GM12878 (cell line): ENCODE results near the gene CD27. TPM values are rescaled to one million over a fixed set of nuclear protein-coding genes. Genes with fewer than 3 reads are reported as not detected.

Experiments
- ATAC-seq: fragments of 200-7000 bp; cut with Tn5 transposase; 3 replicates; pipeline ENCODE4 v1.9.1; 2020; ENCODE audit warnings: mild to moderate bottlenecking, moderate library complexity
- BruUV-seq: library from RNA; stranded (reverse); fragments of 400-500 nt; replicated peaks from 2 replicates; lab custom pipeline; 2021; lab: Mats Ljungman, UMichigan
- CTCF ChIA-PET: fragments of 300-600 bp; sonication (Branson Sonifier 250); formaldehyde crosslinking; extraction: SDS; loops from one replicate; lab custom pipeline; 2021; ENCODE audit warnings: inconsistent platforms; lab: Yijun Ruan, JAX
- POLR2A ChIA-PET: fragments of 350-600 bp; formaldehyde crosslinking; extraction: SDS; loops from one replicate; lab custom pipeline; 2021; ENCODE audit warnings: inconsistent platforms; lab: Charles Lee
- RAD21 ChIA-PET: fragments of 300-600 bp; sonication (Branson Sonifier 250); formaldehyde crosslinking; loops from one replicate; lab custom pipeline; 2023; ENCODE audit warnings: antibody characterized with exemption; ENCODE audit not compliant: unreplicated experiment; lab: Charles Lee
- SMC1A ChIA-PET: fragments of 300-600 bp; sonication (Branson Sonifier 250); formaldehyde crosslinking; loops from one replicate; lab custom pipeline; 2023; ENCODE audit not compliant: unreplicated experiment, uncharacterized antibody; lab: Charles Lee
- DNase-seq: peaks from one replicate; pipeline ENCODE4 v3.0.0-alpha.2; 2011; ENCODE audit warnings: low read depth, low spot score
- FAIRE-seq: peaks from 3 replicates; lab custom pipeline; 2011; peaks lifted over from hg19 to GRCh38; lab: Jason Lieb, UNC
- H2AFZ ChIP-seq: 2 replicates; pipeline ENCODE4 v1.6.0; 2011; ENCODE audit warnings: low read depth, low read length, control low read depth; ENCODE audit not compliant: control insufficient read depth
- H3K27ac ChIP-seq: 2 replicates; pipeline ENCODE4 v1.5.1; 2011; ENCODE audit warnings: control low read depth; ENCODE audit not compliant: control insufficient read depth, insufficient read depth
- H3K27me3 ChIP-seq, 2 experiments: replicated peaks in 1 of 2; 2 replicates each; pipeline versions ENCODE4 v1.6.0 to v1.6.1; 2011; ENCODE audit warnings: low read length in 1 of 2; ENCODE audit not compliant: control insufficient read depth in 2 of 2, insufficient read depth in 2 of 2
- H3K36me3 ChIP-seq, 2 experiments: 2 replicates each; pipeline ENCODE4 v1.5.1; 2011; ENCODE audit warnings: low read length in 1 of 2; ENCODE audit not compliant: control insufficient read depth in 2 of 2, insufficient read depth in 2 of 2
- H3K4me1 ChIP-seq: 2 replicates; pipeline ENCODE4 v1.6.1; 2011; ENCODE audit warnings: mild to moderate bottlenecking, low read length, moderate library complexity, mixed read lengths; ENCODE audit not compliant: control insufficient read depth, insufficient read depth
- H3K4me2 ChIP-seq: 2 replicates; pipeline ENCODE4 v1.6.0; 2011; ENCODE audit warnings: control low read depth; ENCODE audit not compliant: control insufficient read depth, insufficient read depth
- H3K4me3 ChIP-seq: fragments of 200-600 bp; sonication (generic); 2 replicates; pipeline ENCODE4 v1.5.1; 2016
- H3K79me2 ChIP-seq: 2 replicates; pipeline ENCODE4 v1.6.0; 2011; ENCODE audit warnings: low read length; ENCODE audit not compliant: control insufficient read depth, insufficient read depth
- H3K9ac ChIP-seq: 2 replicates; pipeline ENCODE4 v1.8.0; 2011; ENCODE audit warnings: low read length, control low read depth, mixed read lengths; ENCODE audit not compliant: control insufficient read depth, insufficient read depth
- H3K9me3 ChIP-seq: replicated peaks from 3 replicates; pipeline ENCODE4 v1.5.1; 2011; ENCODE audit warnings: mild to moderate bottlenecking, low read length; ENCODE audit not compliant: control insufficient read depth, insufficient read depth
- H4K20me1 ChIP-seq: 2 replicates; pipeline ENCODE4 v1.6.0; 2011; ENCODE audit not compliant: control insufficient read depth, insufficient read depth
- CBFB ChIP-seq: IDR thresholded peaks from 2 replicates; pipeline ENCODE4 v1.6.1; 2016; ENCODE audit warnings: antibody characterized with exemption, low read depth
- CHD2 ChIP-seq: IDR thresholded peaks from 2 replicates; pipeline ENCODE4 v1.6.1; 2011; ENCODE audit warnings: low read depth, low read length, improper control_type of control experiment, borderline replicate concordance
- MLLT1 ChIP-seq: fragments of 450-650 bp; IDR thresholded peaks from 2 replicates; pipeline ENCODE4 v1.6.1; 2016; ENCODE audit warnings: mild to moderate bottlenecking
- NBN ChIP-seq: fragments of 450-650 bp; IDR thresholded peaks from 2 replicates; pipeline ENCODE4 v1.6.1; 2016
- POLR2AphosphoS2 ChIP-seq: IDR thresholded peaks from 2 replicates; pipeline ENCODE4 v1.6.1; 2011; ENCODE audit warnings: low read depth, mild to moderate bottlenecking, low read length, improper control_type of control experiment, moderate library complexity
- TARDBP ChIP-seq: IDR thresholded peaks from 2 replicates; pipeline ENCODE4 v1.6.1; 2016; ENCODE audit warnings: borderline replicate concordance
- WRNIP1 ChIP-seq: IDR thresholded peaks from 2 replicates; pipeline ENCODE4 v1.6.1; 2011; ENCODE audit warnings: low read depth, low read length, improper control_type of control experiment, borderline replicate concordance
- WGBS: methylation state at CpG from one replicate; pipeline ENCODE4 v1.1.6; 2016; ENCODE audit warnings: low lambda C conversion rate; ENCODE audit not compliant: insufficient replicate concordance, insufficient coverage; ENCODE audit errors: missing lambda C conversion rate; 5-methylcytosine and 5-hydroxymethylcytosine counted together
- in situ Hi-C: fragments of 300-500 bp; cut with MboI; formaldehyde crosslinking; loops from 9 replicates; pipeline ENCODE4 v1.14.3; 2018; ENCODE audit warnings: mixed read lengths
- intact Hi-C: fragments of 100-400 bp; cut with micrococcal nuclease; formaldehyde crosslinking; loops from one replicate; pipeline ENCODE4 v1.14.2; 2022; ENCODE audit not compliant: unreplicated experiment
- polyA plus RNA-seq, 11 experiments: library from polyadenylated mRNA; depleted of rRNA in 4 of 11; unstranded in 6 of 11; stranded (reverse) in 5 of 11; fragments of >200 nt; fragmentation: Nextera tagmentation in 4 of 11; fragmentation: Illumina TruSeq in 1 of 11; extraction: Ambion mirVana in 4 of 11; extraction: Trizol in 1 of 11; gene quantifications; 1 replicate in 1 of 11; 2 replicates in 10 of 11; pipeline versions ENCODE4 v1.2.1 to v1.2.3, GENCODE V29; 2011 to 2016; ENCODE audit warnings: inconsistent platforms in 2 of 11, missing spikeins in 2 of 11, low read depth in 1 of 11
- total RNA-seq, 4 experiments: library from RNA; depleted of rRNA in 3 of 4; stranded (reverse); fragments of >200 nt in 3 of 4; fragmentation: Illumina TruSeq in 1 of 4; extraction: Trizol in 1 of 4; gene quantifications; 2 replicates each; pipeline versions ENCODE4 v1.2.1 to v1.2.3, GENCODE V29; 2013 to 2021

CD27 gene
- total and polyA plus RNA-seq, 10 of the 15 experiments (the other 5 are each of a cell fraction or from before 2014, with no cell fraction given), result 4.9 to 184 (median 106) TPM

- in situ Hi-C loops (no loop called here), intact Hi-C loops (loop anchor here (1.0 kb wide), 1 partner anchor 24 kb away; no protein-coding TSS in a partner anchor)
- H3K9me3 ChIP-seq, result no peaks in the 10 kb centered on the region
- no peaks in the 10 kb centered on the region for H3K27me3 ChIP-seq
- H2AFZ ChIP-seq, result peak overlapping the region; percentile 59
- ChIA-PET CTCF (interaction anchor here (1.1 to 5.3 kb wide), 10 partner anchors 10 to 255 kb away, joined by 3 to 48 read pairs (median 6); partner anchors contain the start of gene VAMP1), RAD21 (interaction anchor here (0.6 to 17.1 kb wide), 16 partner anchors 7 to 128 kb away, joined by 3 to 319 read pairs (median 4); partner anchors contain the start of genes CD27, MRPL51 and VAMP1), SMC1A (interaction anchor here (0.8 to 6.7 kb wide), 10 partner anchors 8 to 129 kb away, joined by 3 to 90 read pairs (median 10); no protein-coding TSS in a partner anchor), POLR2A (interaction anchor here (0.6 to 17.5 kb wide), 13 partner anchors 8 to 126 kb away, joined by 3 to 384 read pairs (median 11); partner anchors contain the start of genes CD27, MRPL51 and VAMP1)
- H3K4me3 ChIP-seq, result peak overlapping the region; percentile 83
- no TSS peak for BruUV-seq
- H3K9ac ChIP-seq, result peak overlapping the region; percentile 92
- 30% methylated on average over 11 of the region's 11 CpGs for WGBS
- ATAC-seq (peak; percentile 17), FAIRE-seq (no peak), DNase-seq (no peak)
- H3K36me3 ChIP-seq, result peaks cover 1 to 10% of the 10 kb centered on the region in 2 experiments
- H3K79me2 ChIP-seq, result peaks cover 72% of the 10 kb centered on the region
- H3K4me2 ChIP-seq, result peak overlapping the region; percentile 99
- no peaks in the 10 kb centered on the region for H4K20me1 ChIP-seq
- peaks cover 38% of the 10 kb centered on the region for H3K4me1 ChIP-seq
- H3K27ac ChIP-seq, result peak overlapping the region; percentile 98
- TF ChIP-seq TARDBP (0 out of 2 replicates have a peak, but pooled peaks have one; percentile 11), CBFB (0 out of 2 replicates have a peak, but pooled peaks have one; percentile 2), POLR2AphosphoS2 (no peak), MLLT1 (peak; percentile 78), CHD2 (peak; percentile 73; the same call in 1 of the 2 replicates), NBN (peak; percentile 40; the same call in 1 of the 2 replicates), WRNIP1 (no peak)
Measured at GRCh38 chr12:6450869-6451347, 6.2 kb downstream of the CD27 start.
